Stomach smooth muscle (tissue), 2 donors: ENCODE results near the gene HEXD.

Experiments used
- H3K27ac ChIP-seq: one replicate; pipeline ENCODE4 v1.7.0; 2013; ENCODE audit warnings: mild to moderate bottlenecking, low read length, inconsistent platforms
- H3K27me3 ChIP-seq, 2 donors: one replicate each; pipeline ENCODE4 v1.7.0; 2013; ENCODE audit warnings: low read length in 2 of 2; ENCODE audit not compliant: insufficient read depth in 2 of 2, control insufficient read depth in 1 of 2
- H3K36me3 ChIP-seq, 2 donors: one replicate each; pipeline ENCODE4 v1.7.0; 2013; ENCODE audit warnings: low read length in 2 of 2; ENCODE audit not compliant: control insufficient read depth in 2 of 2, insufficient read depth in 2 of 2
- H3K4me1 ChIP-seq: one replicate; pipeline ENCODE4 v1.7.0; 2013; ENCODE audit warnings: low read length; ENCODE audit not compliant: control insufficient read depth, insufficient read depth
- H3K4me3 ChIP-seq, 2 donors: one replicate each; pipeline ENCODE4 v1.7.0; 2013; ENCODE audit warnings: low read length in 2 of 2
- H3K9ac ChIP-seq, 2 donors: one replicate each; pipeline ENCODE4 v1.7.0; 2013; ENCODE audit warnings: low read length in 2 of 2, mild to moderate bottlenecking in 1 of 2
- H3K9me3 ChIP-seq, 2 donors: one replicate each; pipeline ENCODE4 v1.7.0; 2013; ENCODE audit warnings: low read length in 2 of 2; ENCODE audit not compliant: control insufficient read depth in 2 of 2
- donor health status: healthy.
- donor health status: Pancreatic carcinoma.

The HEXD gene

DNA sequence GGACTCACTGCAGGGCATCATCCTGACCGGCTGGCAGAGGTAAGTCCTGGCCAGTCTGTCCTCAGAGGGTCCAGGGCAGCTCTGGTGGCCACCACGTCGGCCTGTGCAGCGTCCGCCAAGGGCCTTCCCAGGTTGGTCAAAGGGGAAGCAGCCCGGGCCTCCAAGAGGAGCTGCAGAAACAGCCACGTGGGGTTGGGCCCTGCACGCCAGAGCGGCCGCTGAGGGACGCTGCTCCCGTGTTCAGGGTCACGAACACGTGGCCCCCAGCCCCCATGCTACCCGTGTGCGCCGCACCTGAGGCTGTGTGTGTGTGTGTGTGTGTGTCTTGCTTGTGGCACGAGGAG lies 19.1 kb downstream of the HEXD start:
- peaks cover 0 to 4% of the 10 kb centered on the region in 2 donors for H3K36me3 ChIP-seq
- no peak overlapping the region for H3K4me3 ChIP-seq
- no peaks in the 10 kb centered on the region for H3K9me3 ChIP-seq
- no peak overlapping the region for H3K27ac ChIP-seq
- H3K4me1 ChIP-seq: no peaks in the 10 kb centered on the region
- no peaks in the 10 kb centered on the region for H3K27me3 ChIP-seq
- no peak overlapping the region for H3K9ac ChIP-seq

DNA sequence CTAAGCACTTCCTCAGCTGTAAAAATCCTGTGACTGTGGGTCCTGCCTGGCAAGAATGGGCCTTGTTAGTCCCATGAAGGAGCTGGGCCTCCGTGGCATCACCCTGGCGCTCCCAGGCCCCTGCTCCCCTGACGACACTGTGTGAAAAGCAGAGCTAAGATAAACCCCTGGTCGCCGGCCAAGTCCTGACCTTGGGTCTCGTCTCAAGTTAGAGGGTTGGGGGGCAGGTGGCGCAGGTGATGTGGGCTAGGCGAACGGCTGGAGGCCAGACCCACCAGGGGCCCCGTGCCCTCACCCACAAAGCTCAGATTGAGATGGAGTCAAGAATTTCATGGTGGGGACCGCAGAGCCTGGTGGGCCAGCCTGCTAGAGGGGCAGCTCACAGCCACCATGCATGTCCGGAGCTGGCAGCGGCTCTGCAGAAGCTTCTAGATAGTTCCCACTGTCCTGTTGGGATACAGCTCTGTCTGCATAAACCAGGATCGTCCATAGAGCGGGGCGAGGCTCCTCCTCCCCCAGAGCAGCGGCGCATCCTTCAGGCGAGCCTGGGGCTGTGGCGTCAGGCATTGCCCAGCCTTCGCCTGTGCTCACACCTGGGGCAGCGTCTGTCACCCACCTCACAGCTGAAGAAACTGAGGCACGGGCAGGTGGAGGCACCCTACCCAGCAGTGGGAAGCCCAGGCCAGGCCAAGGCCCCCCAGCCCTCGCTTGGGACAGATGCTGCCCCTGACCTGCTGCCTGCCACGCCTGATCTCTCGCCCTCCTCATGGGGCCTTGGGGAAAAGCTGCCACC lies 20.4 kb downstream of the HEXD start:
- no peak overlapping the region for H3K4me3 ChIP-seq
- H3K9ac ChIP-seq: no peak overlapping the region
- no peak overlapping the region for H3K27ac ChIP-seq
- no peaks in the 10 kb centered on the region for H3K27me3 ChIP-seq
- no peaks in the 10 kb centered on the region for H3K4me1 ChIP-seq
- peaks cover 3 to 4% of the 10 kb centered on the region in 2 donors for H3K36me3 ChIP-seq
- H3K9me3 ChIP-seq: no peaks in the 10 kb centered on the region

DNA sequence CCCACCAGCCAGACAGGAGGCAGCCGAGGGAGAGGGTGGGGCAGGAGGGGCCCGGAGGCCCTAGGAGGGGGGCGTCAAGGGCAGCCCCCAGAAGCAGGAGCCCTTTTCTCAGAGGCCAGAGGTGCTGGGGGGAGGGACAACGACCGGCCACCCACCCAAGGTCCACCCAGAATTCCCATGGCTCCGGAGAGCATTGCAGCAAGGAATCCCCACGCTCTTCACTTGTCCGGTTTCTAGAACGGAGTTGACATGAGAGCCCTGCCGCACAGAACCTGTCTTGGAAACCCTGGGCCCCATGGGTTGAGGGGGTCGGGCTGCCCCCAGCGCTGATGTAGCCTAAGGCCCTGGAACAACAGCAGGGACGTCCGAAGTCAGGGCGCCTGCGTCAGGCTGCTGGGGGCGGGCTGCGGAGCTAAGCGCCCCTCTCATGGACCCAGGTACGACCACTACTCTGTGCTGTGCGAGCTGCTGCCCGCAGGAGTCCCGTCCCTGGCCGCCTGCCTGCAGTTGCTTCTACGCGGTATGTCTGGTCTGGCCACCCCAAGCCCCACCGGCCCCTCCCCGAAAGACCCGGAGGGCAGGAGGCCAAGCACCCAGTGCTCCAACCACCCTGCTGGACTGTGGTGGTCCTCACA lies 21.2 kb downstream of the HEXD start:
- H3K36me3 ChIP-seq: peaks cover 4 to 5% of the 10 kb centered on the region in 2 donors

DNA sequence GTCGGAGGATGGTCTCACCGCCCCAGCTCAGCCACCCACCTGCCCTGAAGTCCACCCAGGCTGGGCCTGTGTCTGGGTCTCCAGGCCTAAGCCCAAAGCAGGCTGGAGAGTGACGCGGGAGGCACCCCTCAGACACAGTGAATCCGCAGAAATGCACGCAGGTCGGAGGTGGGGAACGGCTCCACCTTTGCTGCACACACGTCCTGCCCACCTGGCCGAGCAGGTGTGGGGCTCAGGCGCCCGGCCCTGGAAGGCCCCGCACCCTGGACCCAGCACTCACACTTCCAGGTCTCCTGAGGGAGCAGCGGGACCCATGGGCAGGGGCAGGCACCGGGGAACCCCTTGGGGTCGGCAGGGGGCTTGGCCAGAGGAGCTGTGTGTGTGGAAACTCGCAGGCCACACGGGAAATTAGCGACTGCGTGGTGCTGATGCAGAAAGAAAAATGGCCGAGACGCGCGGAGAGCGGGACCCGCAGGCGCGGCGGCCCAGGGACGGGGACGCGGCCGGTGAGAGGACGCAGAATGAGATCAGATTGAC lies 21.8 kb downstream of the HEXD start:
- H3K9me3 ChIP-seq: no peaks in the 10 kb centered on the region
- no peak overlapping the region for H3K9ac ChIP-seq
- H3K27ac ChIP-seq: no peak overlapping the region
- H3K4me3 ChIP-seq: no peak overlapping the region
- peaks cover 4 to 8% of the 10 kb centered on the region in 2 donors for H3K36me3 ChIP-seq
- no peaks in the 10 kb centered on the region for H3K27me3 ChIP-seq
- H3K4me1 ChIP-seq: no peaks in the 10 kb centered on the region

More for the DNA sequence above, 21.2 kb downstream of the HEXD start:
- Histone ChIP-seq H3K4me3 (no peak overlapping the region), H3K27me3 (no peaks in the 10 kb centered on the region), H3K9ac (no peak overlapping the region), H3K27ac (no peak overlapping the region), H3K9me3 (no peaks in the 10 kb centered on the region), H3K4me1 (no peaks in the 10 kb centered on the region)

DNA sequence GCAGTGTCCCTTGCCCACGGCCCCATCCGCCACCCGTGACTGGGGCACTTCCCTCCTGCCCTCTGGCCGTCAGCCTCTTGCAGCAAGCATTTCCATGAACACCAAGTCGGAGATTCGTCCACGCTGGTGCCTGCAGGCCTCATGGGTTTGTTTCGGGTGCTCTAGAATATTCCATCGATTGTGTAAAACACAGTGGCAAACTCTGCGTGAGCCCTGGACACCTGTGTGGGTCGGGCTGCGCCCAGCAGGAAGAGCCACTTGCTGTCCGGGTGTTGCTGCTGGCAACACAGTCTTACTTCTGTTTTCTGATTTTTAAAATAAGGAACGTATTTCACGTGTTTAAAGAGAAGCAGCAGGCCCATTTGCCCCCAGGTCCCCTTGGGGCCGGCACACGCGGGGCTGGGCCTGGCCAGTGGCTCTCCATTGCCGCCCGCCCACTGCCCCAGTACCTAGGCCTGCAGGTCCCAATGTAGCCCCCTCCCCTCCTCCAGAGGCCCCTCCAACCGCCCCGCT lies 22.4 kb downstream of the HEXD start:
- Histone ChIP-seq H3K27me3 (no peaks in the 10 kb centered on the region), H3K9me3 (no peaks in the 10 kb centered on the region), H3K4me1 (peaks cover 4% of the 10 kb centered on the region), H3K27ac (no peak overlapping the region), H3K4me3 (no peak overlapping the region), H3K36me3 (peaks cover 4 to 8% of the 10 kb centered on the region in 2 donors), H3K9ac (no peak overlapping the region)

DNA sequence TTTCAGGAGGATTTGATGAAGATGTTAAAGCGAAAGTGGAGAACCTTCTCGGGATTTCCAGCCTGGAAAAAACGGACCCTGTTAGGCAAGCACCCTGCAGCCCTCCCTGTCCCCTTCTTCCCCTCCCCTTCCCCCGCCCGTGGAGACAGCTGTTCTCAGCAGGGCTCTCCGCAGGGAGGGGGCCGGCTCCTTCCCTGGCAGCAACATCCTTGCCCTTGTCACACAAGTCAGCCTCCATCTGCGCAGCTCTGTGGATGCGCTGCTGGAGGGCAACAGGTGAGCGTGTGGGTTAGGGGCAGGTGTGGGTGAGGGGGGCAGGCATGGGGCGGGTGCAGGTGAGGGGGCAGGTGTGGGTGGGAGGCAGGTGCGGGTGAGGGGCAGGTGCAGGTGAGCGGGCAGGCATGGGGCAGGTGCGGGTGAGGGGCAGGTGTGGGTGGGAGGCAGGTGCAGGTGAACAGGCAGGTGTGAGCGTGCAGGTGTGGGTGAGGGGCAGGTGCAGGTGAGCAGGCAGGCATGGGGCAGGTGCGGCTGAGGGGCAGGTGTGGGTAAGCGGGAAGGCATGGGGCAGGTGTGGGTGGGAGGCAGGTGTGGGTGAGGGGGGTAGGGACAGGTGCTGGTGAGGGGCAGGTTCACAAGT lies 23.0 kb downstream of the HEXD start:
- Histone ChIP-seq H3K27ac (no peak overlapping the region), H3K4me3 (no peak overlapping the region), H3K36me3 (peaks cover 4 to 8% of the 10 kb centered on the region in 2 donors), H3K4me1 (peaks cover 8% of the 10 kb centered on the region), H3K9ac (no peak overlapping the region), H3K9me3 (no peaks in the 10 kb centered on the region), H3K27me3 (no peaks in the 10 kb centered on the region)

DNA sequence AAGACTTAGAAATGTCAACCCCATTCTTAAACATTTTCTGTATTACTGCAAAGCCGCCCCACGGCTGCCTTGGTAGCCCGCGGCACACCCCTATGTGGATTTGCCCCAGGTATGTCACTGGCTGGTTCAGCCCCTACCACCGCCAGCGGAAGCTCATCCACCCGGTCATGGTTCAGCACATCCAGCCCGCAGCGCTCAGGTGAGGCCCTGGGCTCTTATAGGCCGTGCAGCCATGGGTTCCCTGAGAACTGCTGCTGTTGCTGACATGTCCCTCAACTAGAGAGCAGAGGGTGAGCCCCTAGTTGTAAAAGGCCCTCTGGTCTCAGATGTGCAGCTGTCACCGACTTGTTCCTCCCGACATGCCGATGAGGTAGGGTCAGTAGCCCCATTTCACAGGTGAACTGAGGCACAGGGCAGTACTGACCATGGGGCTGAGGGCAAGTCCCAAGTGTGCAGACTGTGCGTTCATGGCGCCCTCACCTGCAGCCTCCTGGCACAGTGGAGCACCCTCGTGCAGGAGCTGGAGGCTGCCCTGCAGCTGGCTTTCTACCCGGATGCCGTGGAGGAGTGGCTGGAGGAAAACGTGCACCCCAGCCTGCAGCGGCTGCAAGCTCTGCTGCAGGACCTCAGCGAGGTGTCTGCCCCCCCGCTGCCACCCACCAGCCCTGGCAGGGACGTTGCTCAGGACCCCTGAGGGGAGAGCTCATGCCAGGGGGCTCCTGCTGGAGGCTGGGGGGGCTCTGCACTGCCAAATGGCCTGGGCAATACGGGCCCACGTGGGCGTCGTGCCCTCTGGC lies 23.7 kb downstream of the HEXD start:
- Histone ChIP-seq H3K27me3 (no peaks in the 10 kb centered on the region), H3K27ac (no peak overlapping the region), H3K4me1 (peaks cover 8% of the 10 kb centered on the region), H3K9me3 (no peaks in the 10 kb centered on the region), H3K36me3 (peaks cover 4 to 8% of the 10 kb centered on the region in 2 donors), H3K9ac (no peak overlapping the region), H3K4me3 (no peak overlapping the region)

DNA sequence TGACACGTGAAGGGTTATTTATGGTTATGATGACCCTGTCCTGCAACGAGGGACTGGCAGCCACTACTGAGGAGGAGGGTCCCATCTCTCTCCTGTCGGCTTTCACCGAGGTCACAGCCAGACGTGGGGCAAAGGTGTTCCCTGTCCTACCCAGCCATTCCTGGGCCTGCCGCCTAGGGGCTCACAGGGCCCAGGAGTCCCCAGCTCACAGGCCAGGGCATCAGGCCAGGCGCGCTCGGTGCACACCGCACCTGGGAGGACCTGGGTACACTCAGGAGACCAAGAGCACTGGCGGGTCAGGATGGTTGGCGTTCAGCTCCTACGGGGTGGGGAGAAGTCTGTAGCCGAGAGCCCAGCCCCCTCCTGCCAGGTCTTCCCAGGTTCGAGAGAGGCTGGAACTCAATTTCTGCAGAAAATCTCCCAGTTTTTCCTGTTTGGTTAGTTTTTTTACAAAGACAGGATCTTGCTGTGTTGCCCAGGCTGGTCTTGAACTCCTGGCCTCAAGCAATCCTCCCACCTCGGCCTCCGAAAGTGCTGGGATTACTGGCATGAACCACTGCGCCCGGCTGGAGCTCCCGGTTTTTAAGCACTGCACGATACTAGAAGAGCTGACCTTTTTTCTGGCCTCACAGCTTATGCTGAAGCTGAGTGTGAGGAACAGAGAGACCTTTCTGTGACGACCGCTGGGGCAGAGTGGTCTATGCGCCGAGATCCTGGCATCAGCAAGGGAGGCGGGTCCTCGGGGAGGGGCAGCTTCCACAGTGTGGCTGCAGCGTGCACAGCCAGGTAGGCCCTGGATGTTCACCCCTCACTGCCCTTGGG lies 24.7 kb downstream of the HEXD start:
- H3K36me3 ChIP-seq: peaks cover 4 to 8% of the 10 kb centered on the region in 2 donors
- H3K27me3 ChIP-seq: no peaks in the 10 kb centered on the region
- no peak overlapping the region for H3K27ac ChIP-seq
- no peaks in the 10 kb centered on the region for H3K9me3 ChIP-seq
- H3K4me3 ChIP-seq: no peak overlapping the region
- H3K9ac ChIP-seq: no peak overlapping the region
- H3K4me1 ChIP-seq: peaks cover 8% of the 10 kb centered on the region

DNA sequence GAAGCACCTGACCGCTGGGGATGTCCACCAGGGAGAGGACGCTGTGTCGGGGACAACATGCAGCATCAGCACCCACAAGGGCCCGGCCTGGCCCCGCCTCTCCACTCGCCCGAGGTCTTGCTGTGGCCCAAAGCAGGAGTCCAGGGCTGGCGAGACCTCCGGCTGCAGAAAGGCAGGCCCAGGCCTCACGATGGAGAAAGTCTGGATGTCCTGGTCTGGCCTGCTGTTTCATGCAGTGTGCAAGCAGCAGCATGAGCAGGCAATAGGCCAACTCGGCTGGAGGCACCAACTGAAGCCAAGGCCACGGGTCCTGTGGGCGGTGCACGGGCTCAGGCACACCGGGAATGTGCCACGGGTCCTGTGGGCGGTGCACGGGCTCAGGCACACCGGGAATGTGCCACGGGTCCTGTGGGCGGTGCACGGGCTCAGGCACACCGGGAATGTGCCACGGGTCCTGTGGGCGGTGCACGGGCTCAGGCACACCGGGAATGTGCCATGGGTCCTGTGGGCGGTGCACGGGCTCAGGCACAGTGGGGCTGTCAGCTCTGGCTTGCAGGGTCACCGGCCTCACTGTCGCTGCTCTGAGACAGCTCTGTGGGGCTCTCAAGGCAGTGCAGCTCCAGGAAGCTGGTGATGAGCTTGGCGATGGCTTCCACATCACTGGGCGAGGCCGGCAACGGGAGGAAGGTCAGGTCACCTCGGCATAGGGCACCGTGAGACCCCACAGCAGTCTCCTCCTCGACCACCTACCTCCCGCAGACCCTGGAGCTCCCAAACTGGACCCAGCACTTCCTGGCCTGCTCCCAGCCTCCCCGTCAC lies 25.5 kb downstream of the HEXD start:
- no peak overlapping the region for H3K27ac ChIP-seq
- peaks cover 4 to 8% of the 10 kb centered on the region in 2 donors for H3K36me3 ChIP-seq
- no peaks in the 10 kb centered on the region for H3K27me3 ChIP-seq
- no peak overlapping the region for H3K9ac ChIP-seq
- peaks cover 8% of the 10 kb centered on the region for H3K4me1 ChIP-seq
- no peak overlapping the region for H3K4me3 ChIP-seq
- no peaks in the 10 kb centered on the region for H3K9me3 ChIP-seq
